H1 (cell line): ENCODE measurements around the gene NBPF6. TPM values are rescaled to one million over a fixed set of nuclear protein-coding genes. Genes with fewer than 3 reads are reported as not detected.

Source experiments
- CHD1 ChIP-seq: IDR thresholded peaks from 2 replicates; pipeline ENCODE4 v1.6.1; 2012; ENCODE audit warnings: low read depth, low read length, improper control_type of control experiment
- EP300 ChIP-seq, 2 experiments: IDR thresholded peaks; 1 replicate in 1 of 2; 2 replicates in 1 of 2; pipeline ENCODE4 v1.6.1; 2011 to 2012; ENCODE audit warnings: low read depth in 2 of 2, low read length in 2 of 2, mild to moderate bottlenecking in 2 of 2, borderline replicate concordance in 1 of 2, inconsistent platforms in 1 of 2, moderate library complexity in 1 of 2
- HDAC6 ChIP-seq: IDR thresholded peaks from one replicate; pipeline ENCODE4 v1.7.1; 2012; ENCODE audit warnings: low read depth, mild to moderate bottlenecking, inconsistent platforms, low read length, moderate library complexity
- JUN ChIP-seq: IDR thresholded peaks from 2 replicates; pipeline ENCODE4 v1.6.1; 2011; ENCODE audit warnings: low read depth, mild to moderate bottlenecking, improper control_type of control experiment, low read length
- KDM5A ChIP-seq: fragments of 200-600 bp; IDR thresholded peaks from 2 replicates; pipeline ENCODE4 v1.7.1; 2012; ENCODE audit warnings: mild to moderate bottlenecking, low read length, inconsistent platforms, mixed read lengths
- SIX5 ChIP-seq: IDR thresholded peaks from 2 replicates; pipeline ENCODE4 v1.6.1; 2011; ENCODE audit warnings: mild to moderate bottlenecking, low read depth, low read length
- SP1 ChIP-seq: IDR thresholded peaks from 2 replicates; pipeline ENCODE4 v1.6.1; 2011; ENCODE audit warnings: low read depth, low read length
- polyA plus RNA-seq, 7 experiments: library from polyadenylated mRNA; depleted of rRNA in 3 of 7; stranded (reverse) in 5 of 7; unstranded in 2 of 7; fragments of >200 nt in 5 of 7; fragments of 200-250 nt in 2 of 7; gene quantifications; 1 replicate in 5 of 7; 2 replicates in 1 of 7; 4 replicates in 1 of 7; pipeline versions ENCODE4 v1.2.1 to v1.2.3, GENCODE V29; 2011 to 2013; ENCODE audit warnings: missing spikeins in 2 of 7, mixed read lengths in 2 of 7
- total RNA-seq: library from RNA; stranded (reverse); fragmentation: NEBNext Ultra II Directional; extraction: Animal tissue kit (Norgen Biotek cat#: 25700); gene quantifications from 2 replicates; pipeline ENCODE4 v1.2.1, GENCODE V29; 2021
- TF ChIP-seq, protein P1 (sequence below): fragments of 300-600 bp; sonication (generic); IDR thresholded peaks from 2 replicates; pipeline ENCODE4 v1.7.1; 2012; ENCODE audit warnings: low read length, moderate library complexity, mild to moderate bottlenecking, inconsistent platforms; ENCODE audit not compliant: insufficient replicate concordance
- TF ChIP-seq, protein P2 (sequence below): IDR thresholded peaks from 2 replicates; pipeline ENCODE4 v1.6.1; 2012; ENCODE audit warnings: low read length, inconsistent platforms

Gene NBPF6
- total and polyA plus RNA-seq, 2 of the 8 experiments (the other 6 are each of a cell fraction or from before 2014, with no cell fraction given): not detected

DNA sequence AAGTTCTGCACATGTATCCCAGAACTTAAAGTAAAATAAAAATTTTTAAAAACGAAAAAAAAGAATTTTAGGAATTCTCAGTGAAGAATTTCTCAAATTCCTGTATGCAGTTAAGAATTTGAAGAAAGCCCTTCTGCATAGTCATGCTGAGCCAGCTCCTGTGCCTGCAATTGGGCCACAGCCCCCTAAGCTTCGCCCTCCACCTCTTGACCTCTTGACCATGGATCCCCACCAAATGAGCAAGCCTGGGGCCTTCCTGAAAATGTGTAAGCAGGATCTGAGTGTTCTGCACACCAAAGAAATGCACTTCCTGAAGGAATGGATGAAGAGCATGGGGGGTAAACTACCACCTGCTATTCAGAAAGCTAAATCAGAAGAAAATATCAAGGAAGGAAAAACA, 52.0 kb downstream of the NBPF6 start (continued):
- TF ChIP-seq, protein P1, sequence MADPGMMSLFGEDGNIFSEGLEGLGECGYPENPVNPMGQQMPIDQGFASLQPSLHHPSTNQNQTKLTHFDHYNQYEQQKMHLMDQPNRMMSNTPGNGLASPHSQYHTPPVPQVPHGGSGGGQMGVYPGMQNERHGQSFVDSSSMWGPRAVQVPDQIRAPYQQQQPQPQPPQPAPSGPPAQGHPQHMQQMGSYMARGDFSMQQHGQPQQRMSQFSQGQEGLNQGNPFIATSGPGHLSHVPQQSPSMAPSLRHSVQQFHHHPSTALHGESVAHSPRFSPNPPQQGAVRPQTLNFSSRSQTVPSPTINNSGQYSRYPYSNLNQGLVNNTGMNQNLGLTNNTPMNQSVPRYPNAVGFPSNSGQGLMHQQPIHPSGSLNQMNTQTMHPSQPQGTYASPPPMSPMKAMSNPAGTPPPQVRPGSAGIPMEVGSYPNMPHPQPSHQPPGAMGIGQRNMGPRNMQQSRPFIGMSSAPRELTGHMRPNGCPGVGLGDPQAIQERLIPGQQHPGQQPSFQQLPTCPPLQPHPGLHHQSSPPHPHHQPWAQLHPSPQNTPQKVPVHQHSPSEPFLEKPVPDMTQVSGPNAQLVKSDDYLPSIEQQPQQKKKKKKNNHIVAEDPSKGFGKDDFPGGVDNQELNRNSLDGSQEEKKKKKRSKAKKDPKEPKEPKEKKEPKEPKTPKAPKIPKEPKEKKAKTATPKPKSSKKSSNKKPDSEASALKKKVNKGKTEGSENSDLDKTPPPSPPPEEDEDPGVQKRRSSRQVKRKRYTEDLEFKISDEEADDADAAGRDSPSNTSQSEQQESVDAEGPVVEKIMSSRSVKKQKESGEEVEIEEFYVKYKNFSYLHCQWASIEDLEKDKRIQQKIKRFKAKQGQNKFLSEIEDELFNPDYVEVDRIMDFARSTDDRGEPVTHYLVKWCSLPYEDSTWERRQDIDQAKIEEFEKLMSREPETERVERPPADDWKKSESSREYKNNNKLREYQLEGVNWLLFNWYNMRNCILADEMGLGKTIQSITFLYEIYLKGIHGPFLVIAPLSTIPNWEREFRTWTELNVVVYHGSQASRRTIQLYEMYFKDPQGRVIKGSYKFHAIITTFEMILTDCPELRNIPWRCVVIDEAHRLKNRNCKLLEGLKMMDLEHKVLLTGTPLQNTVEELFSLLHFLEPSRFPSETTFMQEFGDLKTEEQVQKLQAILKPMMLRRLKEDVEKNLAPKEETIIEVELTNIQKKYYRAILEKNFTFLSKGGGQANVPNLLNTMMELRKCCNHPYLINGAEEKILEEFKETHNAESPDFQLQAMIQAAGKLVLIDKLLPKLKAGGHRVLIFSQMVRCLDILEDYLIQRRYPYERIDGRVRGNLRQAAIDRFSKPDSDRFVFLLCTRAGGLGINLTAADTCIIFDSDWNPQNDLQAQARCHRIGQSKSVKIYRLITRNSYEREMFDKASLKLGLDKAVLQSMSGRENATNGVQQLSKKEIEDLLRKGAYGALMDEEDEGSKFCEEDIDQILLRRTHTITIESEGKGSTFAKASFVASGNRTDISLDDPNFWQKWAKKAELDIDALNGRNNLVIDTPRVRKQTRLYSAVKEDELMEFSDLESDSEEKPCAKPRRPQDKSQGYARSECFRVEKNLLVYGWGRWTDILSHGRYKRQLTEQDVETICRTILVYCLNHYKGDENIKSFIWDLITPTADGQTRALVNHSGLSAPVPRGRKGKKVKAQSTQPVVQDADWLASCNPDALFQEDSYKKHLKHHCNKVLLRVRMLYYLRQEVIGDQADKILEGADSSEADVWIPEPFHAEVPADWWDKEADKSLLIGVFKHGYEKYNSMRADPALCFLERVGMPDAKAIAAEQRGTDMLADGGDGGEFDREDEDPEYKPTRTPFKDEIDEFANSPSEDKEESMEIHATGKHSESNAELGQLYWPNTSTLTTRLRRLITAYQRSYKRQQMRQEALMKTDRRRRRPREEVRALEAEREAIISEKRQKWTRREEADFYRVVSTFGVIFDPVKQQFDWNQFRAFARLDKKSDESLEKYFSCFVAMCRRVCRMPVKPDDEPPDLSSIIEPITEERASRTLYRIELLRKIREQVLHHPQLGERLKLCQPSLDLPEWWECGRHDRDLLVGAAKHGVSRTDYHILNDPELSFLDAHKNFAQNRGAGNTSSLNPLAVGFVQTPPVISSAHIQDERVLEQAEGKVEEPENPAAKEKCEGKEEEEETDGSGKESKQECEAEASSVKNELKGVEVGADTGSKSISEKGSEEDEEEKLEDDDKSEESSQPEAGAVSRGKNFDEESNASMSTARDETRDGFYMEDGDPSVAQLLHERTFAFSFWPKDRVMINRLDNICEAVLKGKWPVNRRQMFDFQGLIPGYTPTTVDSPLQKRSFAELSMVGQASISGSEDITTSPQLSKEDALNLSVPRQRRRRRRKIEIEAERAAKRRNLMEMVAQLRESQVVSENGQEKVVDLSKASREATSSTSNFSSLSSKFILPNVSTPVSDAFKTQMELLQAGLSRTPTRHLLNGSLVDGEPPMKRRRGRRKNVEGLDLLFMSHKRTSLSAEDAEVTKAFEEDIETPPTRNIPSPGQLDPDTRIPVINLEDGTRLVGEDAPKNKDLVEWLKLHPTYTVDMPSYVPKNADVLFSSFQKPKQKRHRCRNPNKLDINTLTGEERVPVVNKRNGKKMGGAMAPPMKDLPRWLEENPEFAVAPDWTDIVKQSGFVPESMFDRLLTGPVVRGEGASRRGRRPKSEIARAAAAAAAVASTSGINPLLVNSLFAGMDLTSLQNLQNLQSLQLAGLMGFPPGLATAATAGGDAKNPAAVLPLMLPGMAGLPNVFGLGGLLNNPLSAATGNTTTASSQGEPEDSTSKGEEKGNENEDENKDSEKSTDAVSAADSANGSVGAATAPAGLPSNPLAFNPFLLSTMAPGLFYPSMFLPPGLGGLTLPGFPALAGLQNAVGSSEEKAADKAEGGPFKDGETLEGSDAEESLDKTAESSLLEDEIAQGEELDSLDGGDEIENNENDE: no peak
- TF ChIP-seq CHD1 (no peak), SP1 (no peak), SIX5 (no peak), JUN (no peak), EP300 (IDR thresholded peaks at IDR 0.05; ENCODE audit: borderline replicate concordance in 1 of 2, low read depth in 2 of 2, low read length in 2 of 2) (no peak), KDM5A (no peak), HDAC6 (no peak)
- TF ChIP-seq, protein P2, sequence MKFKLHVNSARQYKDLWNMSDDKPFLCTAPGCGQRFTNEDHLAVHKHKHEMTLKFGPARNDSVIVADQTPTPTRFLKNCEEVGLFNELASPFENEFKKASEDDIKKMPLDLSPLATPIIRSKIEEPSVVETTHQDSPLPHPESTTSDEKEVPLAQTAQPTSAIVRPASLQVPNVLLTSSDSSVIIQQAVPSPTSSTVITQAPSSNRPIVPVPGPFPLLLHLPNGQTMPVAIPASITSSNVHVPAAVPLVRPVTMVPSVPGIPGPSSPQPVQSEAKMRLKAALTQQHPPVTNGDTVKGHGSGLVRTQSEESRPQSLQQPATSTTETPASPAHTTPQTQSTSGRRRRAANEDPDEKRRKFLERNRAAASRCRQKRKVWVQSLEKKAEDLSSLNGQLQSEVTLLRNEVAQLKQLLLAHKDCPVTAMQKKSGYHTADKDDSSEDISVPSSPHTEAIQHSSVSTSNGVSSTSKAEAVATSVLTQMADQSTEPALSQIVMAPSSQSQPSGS: no peak
- TF ChIP-seq, all 59 proteins: peak for 0
